Retinal pigment epithelial cell (primary cell): Measurements from ENCODE around the gene AGBL3.

Experiments used
- DNase-seq: peaks from one replicate; pipeline ENCODE4 v3.0.0-alpha.2; 2010; ENCODE audit warnings: low read depth
- H3K4me3 ChIP-seq: 2 replicates; pipeline ENCODE4 v1.5.1; 2011; ENCODE audit warnings: mild to moderate bottlenecking, low read length, control low read depth, moderate library complexity
- CTCF ChIP-seq: conservative IDR thresholded peaks from 2 replicates; pipeline ENCODE4 v1.5.1; 2011; ENCODE audit warnings: low read depth, low read length, control low read depth, inconsistent platforms

AGBL3 gene

GRCh38 chr7:135091717-135092116, 105.4 kb downstream of the AGBL3 start:
- no peak for TF ChIP-seq CTCF
- DNase-seq: no peak
- no peak overlapping the region for H3K4me3 ChIP-seq

- no peak overlapping the region for H3K4me3 ChIP-seq
- TF ChIP-seq CTCF: no peak
- no peak for DNase-seq
Observed at GRCh38 chr7:135094472-135095237, 108.3 kb downstream of the AGBL3 start.

GRCh38 chr7:135095450-135095849, 109.1 kb downstream of the AGBL3 start:
- no peak for TF ChIP-seq CTCF
- H3K4me3 ChIP-seq: no peak overlapping the region
- DNase-seq: no peak

- no peak for TF ChIP-seq CTCF
- no peak for DNase-seq
Observed at GRCh38 chr7:135098391-135098790, 112.1 kb downstream of the AGBL3 start.

DNA sequence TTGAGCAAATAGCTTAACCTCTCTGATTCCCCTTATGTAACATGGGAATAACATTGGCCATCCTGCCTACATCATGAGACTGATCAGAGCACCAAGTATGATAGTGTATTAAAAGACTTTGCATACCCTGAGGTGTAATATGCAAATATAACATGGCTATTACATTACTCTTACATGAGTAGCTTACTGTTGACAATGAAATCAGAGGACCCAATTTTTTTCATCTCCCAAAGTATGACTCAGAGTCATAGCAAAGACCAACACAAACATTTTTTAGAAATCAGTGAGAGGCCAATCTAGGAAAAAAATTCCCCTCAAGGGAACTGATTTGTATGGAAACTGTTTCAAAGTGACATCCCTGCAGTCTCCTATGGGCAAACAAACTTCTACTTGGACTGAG, 114.5 kb downstream of the AGBL3 start:
- H3K4me3 ChIP-seq: no peak overlapping the region
- TF ChIP-seq CTCF: no peak
- no peak for DNase-seq

More at GRCh38 chr7:135098391-135098790, 112.1 kb downstream of the AGBL3 start:
- H3K4me3 ChIP-seq: no peak overlapping the region

DNA sequence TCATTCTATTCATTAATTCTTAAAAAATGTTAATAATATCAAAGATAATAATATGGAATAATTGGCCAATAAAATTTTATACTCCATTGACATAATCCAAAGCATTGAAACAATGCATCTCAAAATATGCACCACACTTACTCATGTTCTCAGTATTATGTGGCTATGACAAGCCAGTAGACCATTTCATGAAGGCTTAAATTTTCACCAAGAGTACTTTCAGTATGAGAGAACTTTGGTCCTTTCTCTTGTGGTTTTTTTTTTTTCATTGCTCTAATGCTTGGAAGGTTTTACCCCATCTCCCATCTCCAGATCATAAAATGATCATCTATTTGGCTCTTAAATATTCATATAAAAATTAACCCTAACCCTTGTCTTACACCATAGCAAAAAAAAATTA, 116.1 kb downstream of the AGBL3 start:
- H3K4me3 ChIP-seq: no peak overlapping the region
- DNase-seq: no peak
- TF ChIP-seq CTCF: no peak

- no peak for TF ChIP-seq CTCF
- DNase-seq: no peak
- H3K4me3 ChIP-seq: no peak overlapping the region
Observed at GRCh38 chr7:135109562-135109961, 123.3 kb downstream of the AGBL3 start.
